HEK293 (cell line): ENCODE results near the gene D2HGDH.

Source experiments
- GLI2 ChIP-seq: fragments of 450-650 bp; formaldehyde crosslinking; IDR thresholded peaks from 2 replicates; pipeline ENCODE4; 2017; ENCODE audit warnings: missing biosample characterization, missing genetic modification characterization, low read depth, borderline replicate concordance
- GLIS1 ChIP-seq: fragments of 450-650 bp; formaldehyde crosslinking; IDR thresholded peaks from 2 replicates; pipeline ENCODE4 v1.5.1; 2016; ENCODE audit warnings: missing biosample characterization, missing genetic modification characterization
- HOXD13 ChIP-seq: sonication (generic); formaldehyde crosslinking; IDR thresholded peaks from 2 replicates; pipeline ENCODE4 v1.8.0; 2022; ENCODE audit warnings: missing genetic modification reagents, borderline replicate concordance
- TCF7L2 ChIP-seq: IDR thresholded peaks from 2 replicates; pipeline ENCODE4 v1.6.1; 2011; ENCODE audit warnings: low read depth, mild to moderate bottlenecking, inconsistent platforms, low read length, moderate library complexity, borderline replicate concordance
- ZNF335 ChIP-seq: fragments of 450-650 bp; formaldehyde crosslinking; conservative IDR thresholded peaks from 2 replicates; pipeline ENCODE4 v1.5.1; 2016; ENCODE audit warnings: missing biosample characterization, missing genetic modification characterization
- ZNF423 ChIP-seq: fragments of 450-650 bp; formaldehyde crosslinking; IDR thresholded peaks from 2 replicates; pipeline ENCODE4 v1.5.1; 2016; ENCODE audit warnings: missing biosample characterization, missing genetic modification characterization
- ZNF473 ChIP-seq: fragments of 450-650 bp; formaldehyde crosslinking; IDR thresholded peaks from 2 replicates; pipeline ENCODE4 v1.5.1; 2017; ENCODE audit warnings: missing biosample characterization, missing genetic modification characterization
- ZNF558 ChIP-seq: fragments of 450-650 bp; formaldehyde crosslinking; IDR thresholded peaks from 2 replicates; pipeline ENCODE4 v1.5.1; 2016; ENCODE audit warnings: missing biosample characterization, missing genetic modification characterization
- ZNF626 ChIP-seq: fragments of 450-650 bp; sonication (Bioruptor Pico); formaldehyde crosslinking; IDR thresholded peaks from 2 replicates; pipeline ENCODE4 v1.5.1; 2018; ENCODE audit warnings: missing biosample characterization, missing genetic modification characterization, inconsistent platforms
- ZNF629 ChIP-seq: fragments of 450-650 bp; formaldehyde crosslinking; IDR thresholded peaks from 2 replicates; pipeline ENCODE4 v1.5.1; 2017; ENCODE audit warnings: missing biosample characterization, missing genetic modification characterization
- ZNF677 ChIP-seq: fragments of 450-650 bp; IDR thresholded peaks from 2 replicates; pipeline ENCODE4 v1.5.0; 2018; ENCODE audit warnings: missing biosample characterization, mild to moderate bottlenecking, missing genetic modification characterization, moderate library complexity
- ZNF785 ChIP-seq: fragments of 450-650 bp; formaldehyde crosslinking; IDR thresholded peaks from 2 replicates; pipeline ENCODE4 v1.5.1; 2016; ENCODE audit warnings: missing biosample characterization, missing genetic modification characterization
- TF ChIP-seq, protein P1 (sequence below): fragments of 450-650 bp; formaldehyde crosslinking; IDR thresholded peaks from 2 replicates; pipeline ENCODE4 v1.5.1; 2017; ENCODE audit warnings: missing biosample characterization, missing genetic modification characterization
- TF ChIP-seq, protein P2 (sequence below): fragments of 450-650 bp; formaldehyde crosslinking; IDR thresholded peaks from 2 replicates; pipeline ENCODE4 v1.5.1; 2016; ENCODE audit warnings: missing biosample characterization, missing genetic modification characterization

DNA sequence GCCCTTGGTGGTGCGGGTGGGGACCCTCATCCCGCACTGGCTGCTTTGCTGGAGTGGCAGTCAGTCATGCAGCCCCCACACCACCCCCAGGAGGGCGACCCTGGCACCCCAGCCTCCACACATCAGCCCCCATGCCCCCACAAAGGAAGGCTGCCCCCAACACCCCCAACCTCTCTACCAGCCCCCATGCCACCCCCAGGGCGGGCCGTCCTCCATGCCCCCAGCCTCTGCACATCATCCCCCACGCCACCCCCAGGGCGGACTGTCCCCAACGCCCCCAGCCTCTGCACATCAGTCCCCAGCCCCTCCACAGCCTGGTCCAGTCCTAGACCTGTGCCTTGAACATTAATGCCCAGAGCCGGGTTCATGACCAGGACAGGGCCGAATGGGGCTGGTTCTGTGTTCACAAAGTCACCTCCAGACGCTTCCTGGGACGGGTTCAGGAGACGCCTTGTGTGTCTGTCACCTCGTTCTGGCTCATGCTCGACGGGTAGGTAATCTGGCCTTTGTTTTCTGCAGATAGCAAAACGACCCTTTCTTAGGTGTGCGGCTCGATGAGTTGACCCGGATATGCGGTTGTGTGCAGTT, 18.4 kb downstream of the D2HGDH start:
- TF ChIP-seq HOXD13 (CRISPR knock-in tag) = no peak
- TF ChIP-seq ZNF629 (tag by site-specific recombination) = no peak
- TF ChIP-seq ZNF473 (tag by site-specific recombination) = no peak
- TF ChIP-seq ZNF785 (tag by site-specific recombination) = no peak
- no peak for TF ChIP-seq GLI2 (tag by site-specific recombination)
- no peak for TF ChIP-seq ZNF423 (tag by site-specific recombination)
- TF ChIP-seq, protein P1, sequence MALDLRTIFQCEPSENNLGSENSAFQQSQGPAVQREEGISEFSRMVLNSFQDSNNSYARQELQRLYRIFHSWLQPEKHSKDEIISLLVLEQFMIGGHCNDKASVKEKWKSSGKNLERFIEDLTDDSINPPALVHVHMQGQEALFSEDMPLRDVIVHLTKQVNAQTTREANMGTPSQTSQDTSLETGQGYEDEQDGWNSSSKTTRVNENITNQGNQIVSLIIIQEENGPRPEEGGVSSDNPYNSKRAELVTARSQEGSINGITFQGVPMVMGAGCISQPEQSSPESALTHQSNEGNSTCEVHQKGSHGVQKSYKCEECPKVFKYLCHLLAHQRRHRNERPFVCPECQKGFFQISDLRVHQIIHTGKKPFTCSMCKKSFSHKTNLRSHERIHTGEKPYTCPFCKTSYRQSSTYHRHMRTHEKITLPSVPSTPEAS (tag by site-specific recombination) = no peak
- no peak for TF ChIP-seq ZNF335 (tag by site-specific recombination)
- TF ChIP-seq, protein P2, sequence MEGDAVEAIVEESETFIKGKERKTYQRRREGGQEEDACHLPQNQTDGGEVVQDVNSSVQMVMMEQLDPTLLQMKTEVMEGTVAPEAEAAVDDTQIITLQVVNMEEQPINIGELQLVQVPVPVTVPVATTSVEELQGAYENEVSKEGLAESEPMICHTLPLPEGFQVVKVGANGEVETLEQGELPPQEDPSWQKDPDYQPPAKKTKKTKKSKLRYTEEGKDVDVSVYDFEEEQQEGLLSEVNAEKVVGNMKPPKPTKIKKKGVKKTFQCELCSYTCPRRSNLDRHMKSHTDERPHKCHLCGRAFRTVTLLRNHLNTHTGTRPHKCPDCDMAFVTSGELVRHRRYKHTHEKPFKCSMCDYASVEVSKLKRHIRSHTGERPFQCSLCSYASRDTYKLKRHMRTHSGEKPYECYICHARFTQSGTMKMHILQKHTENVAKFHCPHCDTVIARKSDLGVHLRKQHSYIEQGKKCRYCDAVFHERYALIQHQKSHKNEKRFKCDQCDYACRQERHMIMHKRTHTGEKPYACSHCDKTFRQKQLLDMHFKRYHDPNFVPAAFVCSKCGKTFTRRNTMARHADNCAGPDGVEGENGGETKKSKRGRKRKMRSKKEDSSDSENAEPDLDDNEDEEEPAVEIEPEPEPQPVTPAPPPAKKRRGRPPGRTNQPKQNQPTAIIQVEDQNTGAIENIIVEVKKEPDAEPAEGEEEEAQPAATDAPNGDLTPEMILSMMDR (tag by site-specific recombination) = no peak
- TF ChIP-seq TCF7L2 = no peak
- TF ChIP-seq ZNF677 (tag by site-specific recombination) = no peak
- TF ChIP-seq GLIS1 (tag by site-specific recombination) = no peak
- no peak for TF ChIP-seq ZNF558 (tag by site-specific recombination)
- no peak for TF ChIP-seq ZNF626 (tag by site-specific recombination)
